HCT116 (cell line): Measurements from ENCODE around the gene CACNA1C. TPM values are rescaled to one million over a fixed set of nuclear protein-coding genes. Genes with fewer than 3 reads are reported as not detected.

ENCODE experiments used
- ATAC-seq: fragments of 200-7000 bp; cut with Tn5 transposase; 2 replicates; pipeline ENCODE4 v1.9.1; 2020; ENCODE audit warnings: mild to moderate bottlenecking, moderate library complexity
- BruUV-seq: library from RNA; stranded (reverse); fragments of 400-500 nt; replicated peaks from 2 replicates; lab custom pipeline; 2021; lab: Mats Ljungman, UMichigan
- CTCF ChIA-PET: fragments of 300-600 bp; sonication (Branson Sonifier 250); formaldehyde crosslinking; loops from one replicate; lab custom pipeline; 2021; ENCODE audit warnings: antibody characterized with exemption; lab: Charles Lee
- POLR2A ChIA-PET: fragments of 300-600, 350-600 bp; sonication (Branson Sonifier 250); formaldehyde crosslinking; loops from one replicate; lab custom pipeline; 2021; ENCODE audit warnings: antibody characterized with exemption; lab: Charles Lee
- RAD21 ChIA-PET, 2 experiments: fragments of 300-600 bp; sonication (Branson Sonifier 250); formaldehyde crosslinking; loops; one replicate each; lab custom pipeline; 2023; ENCODE audit warnings: low total read pairs in 2 of 2; ENCODE audit not compliant: uncharacterized antibody in 2 of 2, unreplicated experiment in 2 of 2, low non-redundant PET in 1 of 2; lab: Charles Lee
- DNase-seq: peaks from one replicate; pipeline ENCODE4 v3.0.0-alpha.2; 2010; ENCODE audit warnings: low read depth, low spot score
- H2AFZ ChIP-seq: fragments of 200-600 bp; shearing (Covaris generic), sonication (generic); 2 replicates; pipeline ENCODE4 v1.6.1; 2017; ENCODE audit warnings: low read depth, mixed run types, mixed read lengths, antibody characterized with exemption, low read length; ENCODE audit not compliant: poor library complexity, severe bottlenecking
- H3K27ac ChIP-seq: 2 replicates; pipeline ENCODE4 v1.5.1; 2012; ENCODE audit warnings: low read depth, low read length
- H3K27me3 ChIP-seq: fragments of 200-600 bp; sonication (generic); 2 replicates; pipeline ENCODE4 v1.6.1; 2016; ENCODE audit warnings: mixed run types, low read length, mixed read lengths; ENCODE audit not compliant: insufficient read depth
- H3K36me3 ChIP-seq, 2 experiments: fragments of 200-500 bp in 1 of 2; fragments of 200-600 bp in 1 of 2; sonication (Bioruptor generic) in 1 of 2; sonication (generic) in 1 of 2; 2 replicates each; pipeline versions ENCODE4 v1.5.1 to v1.6.1; 2014 to 2016; ENCODE audit warnings: low read length in 2 of 2, inconsistent platforms in 1 of 2, mixed read lengths in 1 of 2, mixed run types in 1 of 2; ENCODE audit not compliant: insufficient read depth in 2 of 2, control insufficient read depth in 1 of 2
- H3K4me1 ChIP-seq, 2 experiments: fragments of 200-600 bp in 1 of 2; sonication (generic) in 1 of 2; 2 replicates each; pipeline versions ENCODE4 v1.5.1 to v1.6.1; 2012 to 2017; ENCODE audit warnings: low read length in 2 of 2, inconsistent platforms in 1 of 2, mild to moderate bottlenecking in 1 of 2, mixed read lengths in 1 of 2, mixed run types in 1 of 2, moderate library complexity in 1 of 2; ENCODE audit not compliant: insufficient read depth in 2 of 2, control insufficient read depth in 1 of 2
- H3K4me2 ChIP-seq: fragments of 200-600 bp; sonication (generic); 2 replicates; pipeline ENCODE4 v1.6.1; 2017; ENCODE audit warnings: mixed run types, low read length, mixed read lengths
- H3K4me3 ChIP-seq, 2 experiments: fragments of 200-600 bp in 1 of 2; sonication (generic) in 1 of 2; replicated peaks in 1 of 2; 2 replicates each; pipeline ENCODE4 v1.5.1; 2011 to 2016; ENCODE audit warnings: low read length in 2 of 2, control low read depth in 1 of 2, low read depth in 1 of 2, mild to moderate bottlenecking in 1 of 2, mixed read lengths in 1 of 2, mixed run types in 1 of 2
- H3K79me2 ChIP-seq: fragments of 200-600 bp; sonication (generic); 2 replicates; pipeline ENCODE4 v1.6.1; 2017; ENCODE audit warnings: mild to moderate bottlenecking, mixed run types, low read length, moderate library complexity, mixed read lengths; ENCODE audit not compliant: insufficient read depth
- H3K9ac ChIP-seq: fragments of 200-600 bp; sonication (generic); 2 replicates; pipeline ENCODE4 v1.6.1; 2016; ENCODE audit warnings: low read length, mixed read lengths
- H3K9me2 ChIP-seq: fragments of 200-600 bp; sonication (generic), shearing (Covaris generic); 2 replicates; pipeline ENCODE4 v1.6.1; 2017; ENCODE audit warnings: mixed run types, mild to moderate bottlenecking, moderate library complexity; ENCODE audit not compliant: insufficient read depth
- H3K9me3 ChIP-seq, 2 experiments: fragments of 200-500 bp in 1 of 2; fragments of 200-600 bp in 1 of 2; sonication (Bioruptor generic) in 1 of 2; sonication (generic) in 1 of 2; 2 replicates each; pipeline ENCODE4 v1.6.1; 2014 to 2017; ENCODE audit warnings: low read length in 2 of 2, mixed read lengths in 2 of 2, inconsistent platforms in 1 of 2, low read depth in 1 of 2, mild to moderate bottlenecking in 1 of 2, mixed run types in 1 of 2, moderate library complexity in 1 of 2; ENCODE audit not compliant: control insufficient read depth in 1 of 2, insufficient read depth in 1 of 2
- H4K20me1 ChIP-seq: fragments of 200-600 bp; sonication (generic), shearing (Covaris generic); 2 replicates; pipeline ENCODE4 v1.6.1; 2017; ENCODE audit warnings: mixed run types, mild to moderate bottlenecking, moderate library complexity; ENCODE audit not compliant: insufficient read depth
- ATF3 ChIP-seq: IDR thresholded peaks from 2 replicates; pipeline ENCODE4 v1.6.1; 2012
- CBX3 ChIP-seq: IDR thresholded peaks from 2 replicates; pipeline ENCODE4 v1.6.1; 2012; ENCODE audit warnings: low read depth
- CTCF ChIP-seq, 3 experiments: fragments of 200-600 bp in 1 of 3; sonication (generic) in 1 of 3; IDR thresholded peaks in 2 of 3; conservative IDR thresholded peaks in 1 of 3; 2 replicates each; pipeline ENCODE4 v1.5.1; 2012 to 2017; ENCODE audit warnings: low read depth in 2 of 3, low read length in 2 of 3, antibody characterized with exemption in 1 of 3, borderline replicate concordance in 1 of 3, control low read depth in 1 of 3, mild to moderate bottlenecking in 1 of 3, mixed read lengths in 1 of 3, mixed run types in 1 of 3, moderate library complexity in 1 of 3; ENCODE audit not compliant: insufficient read depth in 1 of 3
- EGR1 ChIP-seq: IDR thresholded peaks from 2 replicates; pipeline ENCODE4 v1.6.1; 2012; ENCODE audit warnings: low read depth
- JUND ChIP-seq: IDR thresholded peaks from 2 replicates; pipeline ENCODE4 v1.6.1; 2012
- POLR2A ChIP-seq: IDR thresholded peaks from 2 replicates; pipeline ENCODE4 v1.7.0; 2011; ENCODE audit warnings: borderline replicate concordance; ENCODE audit not compliant: insufficient read depth, insufficient read length; ENCODE audit errors: extremely low read depth
- POLR2AphosphoS5 ChIP-seq: IDR thresholded peaks from 2 replicates; pipeline ENCODE4 v1.6.1; 2011; ENCODE audit warnings: mild to moderate bottlenecking, low read depth, low read length, moderate library complexity
- RAD21 ChIP-seq: IDR thresholded peaks from 2 replicates; pipeline ENCODE4 v1.6.1; 2012; ENCODE audit warnings: low read depth, mild to moderate bottlenecking
- REST ChIP-seq: IDR thresholded peaks from 2 replicates; pipeline ENCODE4 v1.6.1; 2012; ENCODE audit warnings: low read depth
- SRF ChIP-seq: IDR thresholded peaks from 2 replicates; pipeline ENCODE4 v1.6.1; 2012; ENCODE audit warnings: low read depth
- TCF7L2 ChIP-seq: IDR thresholded peaks from 2 replicates; pipeline ENCODE4 v1.7.0; 2011; ENCODE audit warnings: borderline replicate concordance, inconsistent platforms; ENCODE audit not compliant: insufficient read depth, insufficient read length; ENCODE audit errors: extremely low read depth
- ZNF274 ChIP-seq: fragments of 200-500 bp; sonication (Bioruptor generic); IDR thresholded peaks from 2 replicates; pipeline ENCODE4 v1.6.1; 2014; ENCODE audit warnings: mild to moderate bottlenecking, low read depth, low read length, inconsistent platforms
- intact Hi-C: fragments of 100-400 bp; cut with micrococcal nuclease; formaldehyde crosslinking; loops from 2 replicates; pipeline ENCODE4 v1.10.0; 2022
- total RNA-seq: library from RNA; stranded (reverse); gene quantifications from one replicate; pipeline ENCODE4 v1.2.1, GENCODE V29; 2021; ENCODE audit not compliant: unreplicated experiment

CACNA1C gene
- total RNA-seq, 1 experiment from 2014 or later: 0.05 TPM

- Histone ChIP-seq H3K79me2 (no peaks in the 10 kb centered on the region), H4K20me1 (no peaks in the 10 kb centered on the region), H3K4me3 (no peak overlapping the region), H3K9me2 (no peaks in the 10 kb centered on the region), H3K4me2 (no peak overlapping the region), H3K36me3 (no peaks in the 10 kb centered on the region), H3K27me3 (peaks cover 68% of the 10 kb centered on the region), H2AFZ (no peak overlapping the region)
- CTCF ChIA-PET: interaction anchor here (1.0 to 1.6 kb wide), 2 partner anchors 46 to 304 kb away, joined by 6 to 7 read pairs; no protein-coding TSS in a partner anchor
- BruUV-seq: no TSS peak
- RAD21 ChIA-PET: no interaction called here
- POLR2A ChIA-PET: no interaction called here
- TF ChIP-seq REST (no peak), POLR2A (no peak), RAD21 (no peak), ATF3 (no peak), JUND (no peak)
- TF ChIP-seq, all 23 proteins: peak for 0
- Histone ChIP-seq H3K27ac (no peak overlapping the region), H3K9me3 (no peaks in the 10 kb centered on the region), H3K4me1 (no peaks in the 10 kb centered on the region), H3K9ac (no peak overlapping the region)
- ATAC-seq (no peak), DNase-seq (no peak)
- intact Hi-C loops: no loop called here
These were observed 685.0 kb downstream of the CACNA1C start for GRCh38 chr12:2737656-2738241.

- no peaks in the 10 kb centered on the region for H3K79me2 ChIP-seq
- H3K27me3 ChIP-seq: peaks cover 66% of the 10 kb centered on the region
- no peaks in the 10 kb centered on the region for H3K9me2 ChIP-seq
- no peaks in the 10 kb centered on the region for H3K9me3 ChIP-seq
- ChIA-PET CTCF (interaction anchor here (1.4 kb wide), 2 partner anchors 45 to 303 kb away, joined by 10 to 19 read pairs; no protein-coding TSS in a partner anchor), RAD21 (no interaction called here), POLR2A (no interaction called here)
- no TSS peak for BruUV-seq
- H3K4me3 ChIP-seq: no peak overlapping the region
- no peaks in the 10 kb centered on the region for H3K36me3 ChIP-seq
- DNase-seq (no peak), ATAC-seq (no peak)
- H3K27ac ChIP-seq: no peak overlapping the region
- no peaks in the 10 kb centered on the region for H4K20me1 ChIP-seq
- no peak overlapping the region for H3K4me2 ChIP-seq
- H3K9ac ChIP-seq: no peak overlapping the region
- H3K4me1 ChIP-seq: no peaks in the 10 kb centered on the region
- intact Hi-C loops: loop anchor here (1.0 kb wide), 1 partner anchor 74 kb away; no protein-coding TSS in a partner anchor
- H2AFZ ChIP-seq: no peak overlapping the region
- TF ChIP-seq CBX3: no peak
- TF ChIP-seq POLR2AphosphoS5: no peak
- no peak for TF ChIP-seq POLR2A
- TF ChIP-seq EGR1: no peak
- no peak for TF ChIP-seq TCF7L2
- TF ChIP-seq ZNF274: no peak
- TF ChIP-seq ATF3: no peak
- no peak for TF ChIP-seq SRF
- TF ChIP-seq CTCF (IDR thresholded peaks at IDR 0.05 in 2 of 3, conservative IDR thresholded peaks at IDR 0.05 in 1 of 3; ENCODE audit: borderline replicate concordance in 1 of 3, insufficient read depth in 1 of 3, low read depth in 2 of 3, low read length in 2 of 3): no peak
These were observed 686.3 kb downstream of the CACNA1C start for GRCh38 chr12:2739069-2739468.
